Stomach (tissue), 9 donors: ENCODE data around the gene TECR. TPM values are rescaled to one million over a fixed set of nuclear protein-coding genes. Genes with fewer than 3 reads are reported as not detected.
"Not testable (repeated sequence)": the region's sequence is repeated elsewhere in the genome, so short reads cannot be mapped to it uniquely, and the experiment has no call there.

ENCODE experiments used
- DNase-seq, 2 donors: peaks; one replicate each; pipeline versions ENCODE4 v3.0.0 to v3.0.0-alpha.2; 2013 to 2019
- H3K27ac ChIP-seq, 5 donors: fragments of 200-600 bp in 4 of 5; sonication (generic) in 4 of 5; one replicate each; pipeline ENCODE4 v1.5.1; 2013 to 2019; ENCODE audit warnings: mild to moderate bottlenecking in 1 of 5, moderate library complexity in 1 of 5
- H3K27me3 ChIP-seq, 3 donors: fragments of 200-600 bp; sonication (generic); one replicate each; pipeline ENCODE4 v1.5.1; 2017 to 2019; ENCODE audit warnings: mixed run types in 1 of 3
- H3K36me3 ChIP-seq, 4 donors: fragments of 200-600 bp; sonication (generic); 1 replicate in 3 of 4; 2 replicates in 1 of 4; pipeline ENCODE4 v1.5.1; 2016 to 2019
- H3K4me1 ChIP-seq, 4 donors: fragments of 200-600 bp; sonication (generic); one replicate each; pipeline ENCODE4 v1.5.1; 2016 to 2019
- H3K4me3 ChIP-seq, 4 donors: fragments of 200-600 bp; sonication (generic) in 3 of 4; one replicate each; pipeline ENCODE4 v1.5.1; 2016 to 2019; ENCODE audit warnings: mild to moderate bottlenecking in 1 of 4
- H3K9me3 ChIP-seq, 4 donors: fragments of 200-600 bp; sonication (generic); one replicate each; pipeline ENCODE4 v1.5.1; 2016 to 2019
- CTCF ChIP-seq, 7 experiments: fragments of 450-650 bp in 4 of 7; fragments of 200-600 bp in 3 of 7; sonication (generic) in 3 of 7; IDR thresholded peaks; one replicate each; pipeline ENCODE4 v1.5.1; 2016 to 2019; ENCODE audit warnings: antibody characterized with exemption in 7 of 7, control low read depth in 2 of 7, mild to moderate bottlenecking in 1 of 7
- EP300 ChIP-seq: sonication (generic); formaldehyde crosslinking; IDR thresholded peaks from one replicate; pipeline ENCODE4 v1.6.1; 2017; ENCODE audit warnings: antibody characterized with exemption
- POLR2A ChIP-seq, 4 donors: fragments of 450-650 bp; IDR thresholded peaks; one replicate each; pipeline ENCODE4 v1.6.1; 2016; ENCODE audit warnings: antibody characterized with exemption in 4 of 4, control low read depth in 2 of 4, mild to moderate bottlenecking in 1 of 4, moderate library complexity in 1 of 4
- POLR2AphosphoS5 ChIP-seq, 3 donors: sonication (generic); formaldehyde crosslinking; IDR thresholded peaks; one replicate each; pipeline ENCODE4 v1.6.1; 2016; ENCODE audit warnings: antibody characterized with exemption in 3 of 3
- WGBS, 5 donors: extraction: QIAGEN DNeasy Blood & Tissue Kit in 3 of 5; methylation state at CpG; one replicate each; pipeline versions ENCODE4 v1.1.5 to v1.1.7; 2013 to 2018; 5-methylcytosine and 5-hydroxymethylcytosine counted together
- intact Hi-C: fragments of 100-400 bp; cut with DNase I; formaldehyde crosslinking; loops from one replicate; pipeline ENCODE4 v1.15.1; 2023; ENCODE audit warnings: low total_unique reads
- polyA plus RNA-seq, 3 donors: library from polyadenylated mRNA; stranded (reverse); fragments of 200-250 nt; gene quantifications; one replicate each; pipeline ENCODE4 v1.2.3, GENCODE V29; 2013
- total RNA-seq, 5 donors: library from RNA; depleted of rRNA; stranded (reverse); fragments of >200 nt; gene quantifications; one replicate each; pipeline versions ENCODE4 v1.1.0 to v1.2.3, GENCODE V29; 2014 to 2016
- donor health status: healthy with polysubstance abuse.
- donor health status: Bipolar disorder and iron deficiency.
- donor health status: healthy.

The TECR gene
- total and polyA plus RNA-seq, 8 donors, result 10.5 to 266 (median 72.9) TPM

- H3K4me3 ChIP-seq, result peak overlapping the region in 1 of 4 donors; percentile 1
- peaks cover 0 to 7% (median 2%) of the 10 kb centered on the region in 4 donors for H3K36me3 ChIP-seq
- H3K4me1 ChIP-seq, result peaks cover 27 to 50% (median 44%) of the 10 kb centered on the region in 4 donors
- TF ChIP-seq CTCF (IDR thresholded peaks at IDR 0.05) (no peak), EP300 (no peak), POLR2AphosphoS5 (IDR thresholded peaks at IDR 0.05) (peak in 1 of 3 donors; percentile 67)
- WGBS, 5 donors, result 21 to 52% (median 29%) methylated on average over 5 to 6 of the region's 6 CpGs
- no peaks in the 10 kb centered on the region for H3K27me3 ChIP-seq
- peak overlapping the region; percentile 77 to 89 (median 88) for H3K27ac ChIP-seq
- peak; percentile 63 to 66 for DNase-seq
- no peaks in the 10 kb centered on the region for H3K9me3 ChIP-seq
- intact Hi-C loops, result no loop called here
Observed at GRCh38 chr19:14497228-14497921, 32.0 kb upstream of the TECR start.

- H3K9me3 ChIP-seq, result no peaks in the 10 kb centered on the region
- H3K4me1 ChIP-seq, result peaks cover 2 to 32% (median 15%) of the 10 kb centered on the region in 4 donors
- TF ChIP-seq EP300 (no peak), POLR2A (IDR thresholded peaks at IDR 0.05) (no peak), POLR2AphosphoS5 (IDR thresholded peaks at IDR 0.05) (no peak), CTCF (IDR thresholded peaks at IDR 0.05) (no peak)
- H3K27ac ChIP-seq, result no peak overlapping the region
- 82 to 88% (median 87%) methylated on average over 11 of the region's 11 CpGs for WGBS, 5 donors
- H3K27me3 ChIP-seq, result no peaks in the 10 kb centered on the region
- no peak for DNase-seq
- no peaks in the 10 kb centered on the region for H3K36me3 ChIP-seq
- no peak overlapping the region for H3K4me3 ChIP-seq
- intact Hi-C loops, result no loop called here
Observed at GRCh38 chr19:14502334-14503092, 26.9 kb upstream of the TECR start.

GRCh38 chr19:14503285-14503684, 26.1 kb upstream of the TECR start:
- DNase-seq, result no peak
- Histone ChIP-seq H3K27me3 (no peaks in the 10 kb centered on the region), H3K4me1 (peaks cover 0 to 32% (median 7%) of the 10 kb centered on the region in 4 donors), H3K9me3 (no peaks in the 10 kb centered on the region), H3K4me3 (no peak overlapping the region), H3K36me3 (no peaks in the 10 kb centered on the region), H3K27ac (no peak overlapping the region)
- 65 to 83% (median 75%) methylated on average over 1 of the region's 1 CpG for WGBS, 5 donors
- TF ChIP-seq EP300, result no peak
- TF ChIP-seq POLR2A (IDR thresholded peaks at IDR 0.05), result no peak
- TF ChIP-seq POLR2AphosphoS5 (IDR thresholded peaks at IDR 0.05), result no peak
- no peak for TF ChIP-seq CTCF (IDR thresholded peaks at IDR 0.05)
- intact Hi-C loops, result no loop called here

- H3K4me3 ChIP-seq, H3K36me3 ChIP-seq, DNase-seq, H3K27ac ChIP-seq, H3K27me3 ChIP-seq, intact Hi-C loops, H3K9me3 ChIP-seq: not testable (repeated sequence)
- H3K4me1 ChIP-seq, result peaks cover 0 to 33% (median 7%) of the 10 kb centered on the region in 4 donors
- 79 to 92% (median 91%) methylated on average over 8 of the region's 8 CpGs for WGBS, 5 donors
Observed at GRCh38 chr19:14504575-14504974, 24.8 kb upstream of the TECR start.
